Spleen (tissue), 7 donors: ENCODE results near the gene USP28.

Experiments used
- CTCF ChIP-seq, 11 experiments: fragments of 200-600 bp in 7 of 11; fragments of 450-650 bp in 4 of 11; sonication (generic) in 4 of 11; IDR thresholded peaks in 8 of 11; conservative IDR thresholded peaks in 3 of 11; 1 replicate in 7 of 11; 2 replicates in 4 of 11; pipeline versions ENCODE4 v1.4.0 to v1.8.0; 2016 to 2021; ENCODE audit warnings: antibody characterized with exemption in 11 of 11, inconsistent platforms in 4 of 11, mild to moderate bottlenecking in 1 of 11
- POLR2AphosphoS5 ChIP-seq, 3 donors: sonication (generic); formaldehyde crosslinking; IDR thresholded peaks; one replicate each; pipeline ENCODE4 v1.5.1; 2017; ENCODE audit warnings: antibody characterized with exemption in 3 of 3
- donor health status: DM: no; HTN: no; CAD: no; lungs with moderate emphysema.
- donor health status: DM: no; HTN: no; CAD: no.
- donor health status: DM: no; HTN: no; CAD: no.

GRCh38 chr11:113865873-113866272 lies 9.5 kb downstream of the USP28 start:
- TF ChIP-seq POLR2AphosphoS5 (IDR thresholded peaks at IDR 0.05) = no peak
- no peak for TF ChIP-seq CTCF (IDR thresholded peaks at IDR 0.05 in 8 of 11, conservative IDR thresholded peaks at IDR 0.05 in 3 of 11)
